DOHH2 (cell line): ENCODE measurements around the gene LTA.

Source experiments
- EZH2phosphoT487 ChIP-seq: fragments of 200-600 bp; sonication (generic); IDR thresholded peaks from 2 replicates; pipeline ENCODE4 v1.6.1; 2017; ENCODE audit warnings: borderline replicate concordance, mild to moderate bottlenecking, antibody characterized with exemption, low read length, moderate library complexity, mixed read lengths
- TF ChIP-seq, protein P1 (sequence below): fragments of 200-600 bp; sonication (generic); IDR thresholded peaks from one replicate; pipeline ENCODE4 v1.5.1; 2014; ENCODE audit warnings: antibody characterized with exemption, mild to moderate bottlenecking, low read depth, low read length; ENCODE audit not compliant: poor library complexity, severe bottlenecking

DNA sequence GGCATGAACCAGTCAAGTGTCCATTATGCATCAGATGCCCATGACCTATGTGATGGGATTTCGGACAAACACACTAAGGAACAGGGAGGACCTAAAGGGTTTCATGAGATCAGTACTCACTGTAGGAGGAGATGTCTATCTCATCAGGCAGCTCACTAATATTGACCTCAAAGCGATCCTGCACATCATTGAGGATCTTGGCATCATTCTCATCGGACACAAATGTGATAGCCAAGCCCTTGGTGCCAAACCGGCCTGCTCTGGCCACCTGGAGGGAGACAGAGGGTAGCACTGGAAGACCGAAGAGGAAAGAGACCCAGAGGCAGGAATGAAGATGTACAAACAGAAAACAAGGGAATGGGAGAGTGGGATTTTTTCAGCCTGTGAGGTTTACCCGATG is 41.4 kb upstream of the LTA start:
- TF ChIP-seq, protein P1, sequence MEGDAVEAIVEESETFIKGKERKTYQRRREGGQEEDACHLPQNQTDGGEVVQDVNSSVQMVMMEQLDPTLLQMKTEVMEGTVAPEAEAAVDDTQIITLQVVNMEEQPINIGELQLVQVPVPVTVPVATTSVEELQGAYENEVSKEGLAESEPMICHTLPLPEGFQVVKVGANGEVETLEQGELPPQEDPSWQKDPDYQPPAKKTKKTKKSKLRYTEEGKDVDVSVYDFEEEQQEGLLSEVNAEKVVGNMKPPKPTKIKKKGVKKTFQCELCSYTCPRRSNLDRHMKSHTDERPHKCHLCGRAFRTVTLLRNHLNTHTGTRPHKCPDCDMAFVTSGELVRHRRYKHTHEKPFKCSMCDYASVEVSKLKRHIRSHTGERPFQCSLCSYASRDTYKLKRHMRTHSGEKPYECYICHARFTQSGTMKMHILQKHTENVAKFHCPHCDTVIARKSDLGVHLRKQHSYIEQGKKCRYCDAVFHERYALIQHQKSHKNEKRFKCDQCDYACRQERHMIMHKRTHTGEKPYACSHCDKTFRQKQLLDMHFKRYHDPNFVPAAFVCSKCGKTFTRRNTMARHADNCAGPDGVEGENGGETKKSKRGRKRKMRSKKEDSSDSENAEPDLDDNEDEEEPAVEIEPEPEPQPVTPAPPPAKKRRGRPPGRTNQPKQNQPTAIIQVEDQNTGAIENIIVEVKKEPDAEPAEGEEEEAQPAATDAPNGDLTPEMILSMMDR = no peak
- TF ChIP-seq EZH2phosphoT487 = no peak
